CD4-positive, alpha-beta T cell treated with Interleukin-4 for 1 hour (primary cell): ENCODE measurements around the gene GFER.
"Not testable (repeated sequence)": the region's sequence is repeated elsewhere in the genome, so short reads cannot be mapped to it uniquely, and the experiment has no call there.

Source experiments
- DNase-seq, 2 donors: peaks; one replicate each; pipeline ENCODE4 v3.0.0-alpha.2; 2020 to 2022

GFER gene

DNA sequence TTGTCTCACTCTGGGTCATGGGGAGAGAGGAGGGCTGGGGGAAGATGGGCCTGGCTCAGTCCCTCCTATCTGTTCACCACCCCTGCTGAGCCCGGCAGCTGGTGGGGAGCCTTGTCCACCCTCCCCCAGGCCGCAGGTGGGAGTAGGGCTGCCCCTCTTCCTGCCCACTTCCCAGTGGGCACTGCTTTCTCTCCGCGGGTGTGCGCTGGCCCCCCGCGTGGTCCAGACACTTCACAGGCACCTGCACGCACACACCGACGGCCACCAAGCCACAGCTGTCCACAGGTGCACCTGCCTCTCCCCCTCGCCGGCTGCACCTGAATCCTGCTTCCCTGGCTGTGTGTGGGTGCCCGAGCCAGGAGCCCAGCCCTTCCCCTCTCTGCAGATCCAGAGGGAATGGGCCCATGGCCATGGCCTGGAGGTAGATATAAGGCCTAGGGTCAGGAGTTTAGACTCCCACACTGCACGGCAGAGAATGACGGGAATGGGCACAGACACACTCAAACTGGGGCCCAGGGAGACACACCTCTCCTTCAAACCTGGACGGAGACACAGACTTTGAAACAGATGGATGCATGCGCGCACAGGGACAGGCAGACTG lies 44.7 kb downstream of the GFER start:
- no peak for DNase-seq

DNA sequence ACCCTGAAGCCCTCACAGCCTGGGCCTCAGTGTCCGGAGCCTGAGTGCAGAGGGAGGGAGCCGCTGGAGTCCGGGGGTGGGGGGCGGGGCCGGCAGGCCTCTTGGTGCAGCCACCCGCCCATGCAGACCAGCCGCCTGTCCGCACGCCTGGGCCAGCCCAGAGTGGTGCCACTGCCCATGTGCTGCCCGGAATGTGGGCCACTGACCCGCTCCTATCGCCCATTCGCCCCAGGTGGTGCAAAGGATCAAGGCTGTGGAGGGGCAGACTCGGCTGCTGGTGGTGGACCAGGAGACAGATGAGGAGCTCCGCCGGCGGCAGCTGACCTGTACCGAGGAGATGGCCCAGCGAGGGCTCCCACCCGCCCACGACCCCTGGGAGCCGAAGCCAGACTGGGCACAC lies 45.4 kb downstream of the GFER start:
- DNase-seq, result no peak

GRCh38 chr16:2030036-2030435 lies 46.0 kb downstream of the GFER start:
- no peak for DNase-seq

GRCh38 chr16:2031081-2031577 lies 47.1 kb downstream of the GFER start:
- no peak for DNase-seq

DNA sequence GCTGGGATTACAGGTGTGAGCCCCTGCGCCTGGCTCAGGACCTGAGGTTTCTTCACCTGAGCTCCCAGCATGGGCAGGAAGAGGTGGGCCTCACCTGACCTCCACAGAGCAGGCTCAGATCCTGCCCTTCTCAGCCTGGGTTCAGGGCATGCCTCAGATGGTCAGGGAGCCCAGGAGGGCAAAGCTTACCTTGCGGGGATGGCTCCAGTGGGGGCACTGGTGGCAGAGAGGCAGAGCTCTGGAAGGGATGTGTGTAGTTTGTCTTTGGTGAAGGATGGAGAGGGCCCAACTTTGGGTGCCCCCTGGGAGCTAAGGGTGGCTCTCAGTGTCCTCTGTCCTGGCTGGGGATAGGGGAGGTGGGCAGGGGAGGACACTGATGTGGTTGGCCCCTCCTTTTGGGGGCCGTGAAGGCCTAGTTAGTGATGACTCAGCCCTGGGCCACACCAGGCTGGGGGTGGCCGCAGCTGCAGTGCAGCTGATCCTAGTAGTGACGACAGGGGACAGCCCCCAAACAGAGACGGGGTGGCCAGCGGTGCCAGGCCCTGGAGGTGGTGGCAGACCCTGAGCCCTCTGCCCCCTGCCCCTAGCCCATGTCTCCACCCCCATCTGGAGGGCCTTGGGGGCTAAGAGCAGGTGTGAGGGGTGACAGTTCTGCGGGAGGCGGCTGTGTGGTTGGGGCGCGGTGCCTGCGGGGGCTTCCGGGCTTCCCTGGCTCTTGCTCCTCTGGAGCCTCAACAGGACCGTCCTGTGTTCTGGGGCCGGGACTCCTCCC lies 48.5 kb downstream of the GFER start:
- DNase-seq, result no peak

GRCh38 chr16:2033057-2033908 lies 49.3 kb downstream of the GFER start:
- DNase-seq, result peak in 1 of 2 donors; percentile 33

DNA sequence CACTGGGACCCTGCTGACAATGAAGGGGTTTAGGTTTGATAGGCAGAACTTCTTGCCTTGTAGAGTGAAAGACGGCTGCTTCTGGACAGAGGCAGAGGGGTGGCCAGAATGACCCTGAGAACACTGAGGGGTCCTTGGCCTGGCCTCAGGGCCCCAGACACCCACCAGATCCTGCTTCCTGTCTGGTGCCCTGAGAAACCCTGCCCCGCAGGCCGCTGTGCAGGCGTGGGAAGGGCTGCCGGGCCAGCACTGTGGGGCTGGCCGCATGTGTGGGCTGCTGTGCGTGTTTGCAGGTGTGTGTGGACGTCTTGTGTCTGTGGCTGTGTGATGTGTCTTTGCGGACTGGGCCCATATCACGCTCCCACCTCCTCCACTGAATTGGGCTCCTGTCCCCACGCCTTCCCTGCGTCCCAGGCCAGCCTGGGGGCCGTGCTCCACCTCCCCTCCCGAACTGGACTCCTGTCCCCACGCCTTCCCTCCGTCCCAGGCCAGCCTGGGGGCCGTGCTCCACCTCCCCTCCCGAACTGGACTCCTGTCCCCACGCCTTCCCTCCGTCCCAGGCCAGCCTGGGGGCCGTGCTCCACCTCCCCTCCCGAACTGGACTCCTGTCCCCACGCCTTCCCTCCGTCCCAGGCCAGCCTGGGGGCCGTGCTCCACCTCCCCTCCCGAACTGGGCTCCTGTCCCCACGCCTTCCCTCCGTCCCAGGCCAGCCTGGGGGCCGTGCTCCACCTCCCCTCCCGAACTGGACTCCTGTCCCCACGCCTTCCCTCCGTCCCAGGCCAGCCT lies 50.1 kb downstream of the GFER start:
- DNase-seq, result not testable (repeated sequence)

DNA sequence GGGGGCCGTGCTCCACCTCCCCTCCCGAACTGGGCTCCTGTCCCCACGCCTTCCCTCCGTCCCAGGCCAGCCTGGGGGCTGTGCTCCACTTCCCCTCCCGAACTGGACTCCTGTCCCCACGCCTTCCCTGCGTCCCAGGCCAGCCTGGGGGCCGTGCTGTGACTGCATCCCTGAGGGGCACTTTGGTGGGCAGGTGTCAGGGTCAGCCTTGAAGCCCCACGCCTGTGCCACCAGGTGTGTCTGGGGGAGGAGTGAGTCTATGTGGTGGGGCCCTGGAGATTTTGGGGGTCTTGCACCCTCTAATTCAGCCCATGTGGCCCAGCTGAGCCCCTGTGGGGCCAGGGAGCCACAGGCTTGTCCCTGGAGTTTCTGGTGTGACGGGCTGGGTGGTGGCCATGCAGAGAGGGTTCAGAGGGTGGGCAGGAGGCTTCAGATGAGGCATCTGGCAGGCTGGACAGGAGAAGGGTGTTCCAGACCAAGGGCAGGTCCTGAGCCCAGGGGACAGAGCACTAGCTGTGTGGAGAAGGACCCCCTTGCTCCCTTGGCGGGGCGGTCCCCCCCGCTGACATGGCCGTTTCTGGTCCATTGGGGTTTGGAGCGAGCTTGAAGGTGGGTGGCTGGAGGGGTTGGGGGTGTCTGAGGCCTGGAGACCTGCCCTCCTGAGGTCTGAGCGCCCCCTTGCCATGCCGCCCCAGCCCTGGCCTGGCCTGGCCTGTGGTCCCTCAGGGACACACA lies 50.9 kb downstream of the GFER start:
- no peak for DNase-seq

GRCh38 chr16:2035431-2036199 lies 51.6 kb downstream of the GFER start:
- DNase-seq, result no peak

- no peak for DNase-seq
Observed at GRCh38 chr16:2036200-2036966, 52.4 kb downstream of the GFER start.

- DNase-seq, result no peak
Observed at GRCh38 chr16:2037115-2037514, 53.1 kb downstream of the GFER start.
